GM13976 (cell line): ENCODE data around the gene ERC1.

Experiments
- DNase-seq: peaks from one replicate; pipeline ENCODE4 v3.0.0; 2012; ENCODE audit warnings: low spot score
- CTCF ChIP-seq: IDR thresholded peaks from 2 replicates; pipeline ENCODE4 v1.5.1; 2012; ENCODE audit warnings: borderline replicate concordance, mild to moderate bottlenecking; ENCODE audit not compliant: insufficient read depth; ENCODE audit errors: extremely low read depth, missing control alignments, control extremely low read depth
- in situ Hi-C: fragments of 300-500 bp; cut with MboI; formaldehyde crosslinking; loops from one replicate; pipeline ENCODE4 v1.12.0; 2022; ENCODE audit warnings: low sequenced_read_pairs, mixed read lengths, inconsistent platforms; ENCODE audit not compliant: unreplicated experiment

The ERC1 gene

GRCh38 chr12:1500095-1500801, 509.2 kb downstream of the ERC1 start:
- in situ Hi-C loops: no loop called here
- DNase-seq: no peak
- no peak for TF ChIP-seq CTCF

- in situ Hi-C loops: no loop called here
- no peak for DNase-seq
- TF ChIP-seq CTCF: no peak
Observed at GRCh38 chr12:1501001-1501400, 510.0 kb downstream of the ERC1 start.

- in situ Hi-C loops: no loop called here
- TF ChIP-seq CTCF: no peak
- no peak for DNase-seq
Observed at GRCh38 chr12:1501695-1502378, 510.8 kb downstream of the ERC1 start.

- TF ChIP-seq CTCF: no peak
- in situ Hi-C loops: no loop called here
- DNase-seq: no peak
Observed at GRCh38 chr12:1502379-1502720, 511.3 kb downstream of the ERC1 start.

- in situ Hi-C loops: no loop called here
- no peak for DNase-seq
- TF ChIP-seq CTCF: no peak
Observed at GRCh38 chr12:1502831-1503230, 511.8 kb downstream of the ERC1 start.

- DNase-seq: no peak
- in situ Hi-C loops: no loop called here
- no peak for TF ChIP-seq CTCF
Observed at GRCh38 chr12:1503281-1503711, 512.3 kb downstream of the ERC1 start.

GRCh38 chr12:1504304-1504894, 513.4 kb downstream of the ERC1 start:
- DNase-seq: no peak
- TF ChIP-seq CTCF: no peak

More at GRCh38 chr12:1504304-1504894, 513.4 kb downstream of the ERC1 start:
- in situ Hi-C loops: no loop called here
